Type B pancreatic cell (in vitro differentiated cells): ENCODE data around the gene CEP170. TPM values are rescaled to one million over a fixed set of nuclear protein-coding genes. Genes with fewer than 3 reads are reported as not detected.

Experiments used
- DNase-seq: peaks from one replicate; pipeline ENCODE4 v3.0.0; 2021; ENCODE audit warnings: mixed read lengths; ENCODE audit not compliant: unreplicated experiment; ENCODE audit errors: extremely low spot score
- H3K27ac Mint-ChIP-seq: 2 replicates; pipeline ENCODE4 v1.8.0; 2021; ENCODE audit warnings: mild to moderate bottlenecking, mixed read lengths
- H3K27me3 Mint-ChIP-seq: 2 replicates; pipeline ENCODE4 v1.8.0; 2021; ENCODE audit warnings: mixed read lengths
- H3K36me3 Mint-ChIP-seq: 2 replicates; pipeline ENCODE4 v1.8.0; 2021; ENCODE audit warnings: mixed read lengths
- H3K4me1 Mint-ChIP-seq: one replicate; pipeline ENCODE4 v1.8.0; 2021; ENCODE audit warnings: mixed read lengths; ENCODE audit not compliant: unreplicated experiment
- H3K4me3 Mint-ChIP-seq: 2 replicates; pipeline ENCODE4 v1.8.0; 2021; ENCODE audit warnings: mild to moderate bottlenecking, mixed read lengths
- H3K9me3 Mint-ChIP-seq: 2 replicates; pipeline ENCODE4 v1.8.0; 2021; ENCODE audit warnings: mixed read lengths
- CTCF ChIP-seq: fragments of 200-600 bp; sonication (generic); conservative IDR thresholded peaks from 2 replicates; pipeline ENCODE4 v1.5.0; 2021; ENCODE audit warnings: antibody characterized with exemption, mild to moderate bottlenecking
- total RNA-seq: library from RNA; stranded (reverse); gene quantifications from 2 replicates; pipeline ENCODE4 v1.2.1, GENCODE V29; 2021; ENCODE audit warnings: low replicate concordance

Gene CEP170
- total RNA-seq, 1 donor from 2014 or later, result 83.8 TPM

GRCh38 chr1:243250102-243250501, 5.0 kb downstream of the CEP170 start:
- no peaks in the 10 kb centered on the region for H3K27me3 Mint-ChIP-seq
- no peak for DNase-seq
- no peak for TF ChIP-seq CTCF
- H3K36me3 Mint-ChIP-seq, result peaks cover 8% of the 10 kb centered on the region
- peaks cover 19% of the 10 kb centered on the region for H3K4me1 Mint-ChIP-seq
- H3K27ac Mint-ChIP-seq, result no peak overlapping the region
- H3K9me3 Mint-ChIP-seq, result no peaks in the 10 kb centered on the region
- no peak overlapping the region for H3K4me3 Mint-ChIP-seq

GRCh38 chr1:243249214-243249613, 5.9 kb downstream of the CEP170 start:
- TF ChIP-seq CTCF, result no peak
- peaks cover 19% of the 10 kb centered on the region for H3K4me1 Mint-ChIP-seq
- peaks cover 10% of the 10 kb centered on the region for H3K36me3 Mint-ChIP-seq
- no peaks in the 10 kb centered on the region for H3K9me3 Mint-ChIP-seq
- DNase-seq, result no peak
- no peaks in the 10 kb centered on the region for H3K27me3 Mint-ChIP-seq
- no peak overlapping the region for H3K27ac Mint-ChIP-seq
- no peak overlapping the region for H3K4me3 Mint-ChIP-seq

GRCh38 chr1:243247901-243248300, 7.2 kb downstream of the CEP170 start:
- no peak overlapping the region for H3K27ac Mint-ChIP-seq
- no peaks in the 10 kb centered on the region for H3K27me3 Mint-ChIP-seq
- peaks cover 10% of the 10 kb centered on the region for H3K4me1 Mint-ChIP-seq
- no peak for DNase-seq
- H3K9me3 Mint-ChIP-seq, result no peaks in the 10 kb centered on the region
- no peak for TF ChIP-seq CTCF
- no peak overlapping the region for H3K4me3 Mint-ChIP-seq
- peaks cover 18% of the 10 kb centered on the region for H3K36me3 Mint-ChIP-seq

GRCh38 chr1:243246916-243247315, 8.2 kb downstream of the CEP170 start:
- Mint-ChIP-seq H3K9me3 (peaks cover under 1% of the 10 kb centered on the region), H3K27ac (no peak overlapping the region), H3K36me3 (peaks cover 21% of the 10 kb centered on the region), H3K27me3 (no peaks in the 10 kb centered on the region), H3K4me3 (no peak overlapping the region), H3K4me1 (peaks cover 4% of the 10 kb centered on the region)
- DNase-seq, result no peak
- TF ChIP-seq CTCF, result no peak

GRCh38 chr1:243244432-243244841, 10.6 kb downstream of the CEP170 start:
- Mint-ChIP-seq H3K4me1 (no peaks in the 10 kb centered on the region), H3K27me3 (no peaks in the 10 kb centered on the region), H3K36me3 (peaks cover 34% of the 10 kb centered on the region), H3K4me3 (no peak overlapping the region), H3K27ac (no peak overlapping the region), H3K9me3 (peaks cover 7% of the 10 kb centered on the region)
- no peak for DNase-seq
- TF ChIP-seq CTCF, result no peak
